GM10266 (cell line): Measurements from ENCODE around the gene SLC5A10.

Source experiments
- DNase-seq: peaks from one replicate; pipeline ENCODE4 v3.0.0; 2012; ENCODE audit errors: extremely low spot score
- CTCF ChIP-seq: IDR thresholded peaks from 2 replicates; pipeline ENCODE4 v1.5.1; 2012; ENCODE audit warnings: mild to moderate bottlenecking, low read depth; ENCODE audit not compliant: control insufficient read depth, insufficient read depth; ENCODE audit errors: missing control alignments

Gene SLC5A10

GRCh38 chr17:18966831-18967624, 15.1 kb downstream of the SLC5A10 start:
- no peak for TF ChIP-seq CTCF
- no peak for DNase-seq

GRCh38 chr17:18967916-18968315, 16.0 kb downstream of the SLC5A10 start:
- DNase-seq, result no peak
- no peak for TF ChIP-seq CTCF

GRCh38 chr17:18968345-18968744, 16.4 kb downstream of the SLC5A10 start:
- no peak for TF ChIP-seq CTCF
- no peak for DNase-seq

GRCh38 chr17:18968945-18969887, 17.3 kb downstream of the SLC5A10 start:
- no peak for DNase-seq
- TF ChIP-seq CTCF, result no peak

- no peak for TF ChIP-seq CTCF
- no peak for DNase-seq
Measured at GRCh38 chr17:18970582-18971480, 18.9 kb downstream of the SLC5A10 start.

GRCh38 chr17:18971801-18972200, 19.8 kb downstream of the SLC5A10 start:
- no peak for DNase-seq
- no peak for TF ChIP-seq CTCF
